ENCODE data around the gene FXYD5.

- TF ChIP-seq CTCF (IDR thresholded peaks at IDR 0.05; ENCODE audit: low read length) = no peak
- no peak for TF ChIP-seq EZH2 (optimal IDR thresholded peaks at IDR 0.05; ENCODE audit: low read depth, low read length)
- no peak for TF ChIP-seq EZH2phosphoT487 (IDR thresholded peaks at IDR 0.05; ENCODE audit: low read length)
Measured at GRCh38 chr19:35120492-35120891, 34.0 kb upstream of the FXYD5 start.

All from MM.1S (cell line).